ENCODE results near the gene FKBP10. TPM values are rescaled to one million over a fixed set of nuclear protein-coding genes. Genes with fewer than 3 reads are reported as not detected.

FKBP10 gene
- total and polyA plus RNA-seq, 9 of the 15 experiments (the other 6 are each of a cell fraction or from before 2014, with no cell fraction given): 0.03 to 3.0 (median 1.4) TPM; not detected in 1

DNA sequence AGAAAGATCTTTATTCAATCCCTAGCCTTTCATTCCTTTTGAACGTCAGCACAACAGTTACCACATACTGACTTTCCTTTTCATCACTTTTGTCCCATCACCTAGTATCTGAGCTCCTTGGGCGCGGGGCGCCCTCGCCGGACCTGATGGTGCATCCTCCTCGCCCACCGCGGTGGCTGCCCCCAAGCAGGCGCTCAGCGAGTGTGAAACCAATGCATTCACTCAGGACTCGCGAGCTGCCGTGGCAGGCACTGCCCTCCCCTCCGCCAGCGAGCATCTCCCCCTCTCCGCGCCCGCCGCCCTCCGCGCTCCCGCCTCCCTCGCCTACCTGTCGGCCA is 51.7 kb downstream of the FKBP10 start:
- ChIA-PET CTCF (ENCODE audit: low intra/inter-chr PET ratio) (no interaction called here), POLR2A (interaction anchor here (0.6 to 2.3 kb wide), 14 partner anchors 9 to 153 kb away, joined by 3 to 10 read pairs (median 4); partner anchors contain the start of genes GAST and JUP)
- in situ Hi-C loops (cut with MboI): no loop called here
- H3K9me3 ChIP-seq (replicated peaks; ENCODE audit: control insufficient read depth, insufficient read depth, low read depth, low read length): no peaks in the 10 kb centered on the region
- FAIRE-seq (peak; percentile 32), DNase-seq (ENCODE audit: extremely low read depth in 1 of 4, low spot score in 3 of 4) (peak in 1 of 4 experiments; percentile 59), ATAC-seq (peak; percentile 59)
- intact Hi-C loops (cut with micrococcal nuclease): loop anchor here (2.0 kb wide), 1 partner anchor 78 kb away; the partner anchor contains the start of gene JUP
- peak overlapping the region; percentile 91 to 99 for H3K9ac ChIP-seq (ENCODE audit: insufficient read depth in 1 of 2, low read depth in 2 of 2, low read length in 2 of 2)
- peaks cover 26% of the 10 kb centered on the region for H3K36me3 ChIP-seq (ENCODE audit: control insufficient read depth, insufficient read depth, low read length)
- WGBS (ENCODE audit: insufficient coverage, low coverage, missing lambda C conversion rate): under 1% methylated on average over 14 of the region's 25 CpGs
- H3K27me3 ChIP-seq (ENCODE audit: control insufficient read depth in 2 of 2, insufficient read depth in 2 of 2, low read length in 2 of 2): no peaks in the 10 kb centered on the region
- peak overlapping the region; percentile 79 for H3K4me2 ChIP-seq (ENCODE audit: insufficient read depth, low read length)
- no peaks in the 10 kb centered on the region for H3K9me1 ChIP-seq (ENCODE audit: control insufficient read depth, insufficient read depth, low read length)
- no TSS peak for BruUV-seq (replicated peaks)
- H4K20me1 ChIP-seq (replicated peaks; ENCODE audit: control insufficient read depth, insufficient read depth, low read length): peaks cover 25% of the 10 kb centered on the region; the same call in 1 of the 2 replicates
- H3K4me3 ChIP-seq: peak overlapping the region; percentile 96
- H2AFZ ChIP-seq (ENCODE audit: low read depth, low read length): peak overlapping the region; percentile 93
- H3K27ac ChIP-seq (ENCODE audit: extremely low read depth, low read depth, low read length): peak overlapping the region; percentile 81; the same call in 1 of the 3 replicates
- H3K79me2 ChIP-seq (ENCODE audit: control insufficient read depth, insufficient read depth, low read length): peaks cover 50% of the 10 kb centered on the region
- H3K4me1 ChIP-seq (replicated peaks in 1 of 2; ENCODE audit: control insufficient read depth in 2 of 2, insufficient read depth in 2 of 2, low read length in 2 of 2): peaks cover 15 to 25% of the 10 kb centered on the region in 2 experiments
- TF ChIP-seq ZNF785 (CRISPR knock-in tag; IDR thresholded peaks at IDR 0.05) (no peak), SETDB1 (IDR thresholded peaks at IDR 0.05; ENCODE audit: low read length) (no peak), ZBTB7A (IDR thresholded peaks at IDR 0.05; ENCODE audit: borderline replicate concordance, control insufficient read depth, low read depth, low read length) (0 out of 2 replicates have a peak, but pooled peaks have one; percentile 1), ZNF12 (CRISPR knock-in tag; IDR thresholded peaks at IDR 0.05) (no peak), PCBP1 (IDR thresholded peaks at IDR 0.05; ENCODE audit: low read depth, low read length, poor library complexity, severe bottlenecking) (peak; percentile 56)
- TF ChIP-seq, protein P1, sequence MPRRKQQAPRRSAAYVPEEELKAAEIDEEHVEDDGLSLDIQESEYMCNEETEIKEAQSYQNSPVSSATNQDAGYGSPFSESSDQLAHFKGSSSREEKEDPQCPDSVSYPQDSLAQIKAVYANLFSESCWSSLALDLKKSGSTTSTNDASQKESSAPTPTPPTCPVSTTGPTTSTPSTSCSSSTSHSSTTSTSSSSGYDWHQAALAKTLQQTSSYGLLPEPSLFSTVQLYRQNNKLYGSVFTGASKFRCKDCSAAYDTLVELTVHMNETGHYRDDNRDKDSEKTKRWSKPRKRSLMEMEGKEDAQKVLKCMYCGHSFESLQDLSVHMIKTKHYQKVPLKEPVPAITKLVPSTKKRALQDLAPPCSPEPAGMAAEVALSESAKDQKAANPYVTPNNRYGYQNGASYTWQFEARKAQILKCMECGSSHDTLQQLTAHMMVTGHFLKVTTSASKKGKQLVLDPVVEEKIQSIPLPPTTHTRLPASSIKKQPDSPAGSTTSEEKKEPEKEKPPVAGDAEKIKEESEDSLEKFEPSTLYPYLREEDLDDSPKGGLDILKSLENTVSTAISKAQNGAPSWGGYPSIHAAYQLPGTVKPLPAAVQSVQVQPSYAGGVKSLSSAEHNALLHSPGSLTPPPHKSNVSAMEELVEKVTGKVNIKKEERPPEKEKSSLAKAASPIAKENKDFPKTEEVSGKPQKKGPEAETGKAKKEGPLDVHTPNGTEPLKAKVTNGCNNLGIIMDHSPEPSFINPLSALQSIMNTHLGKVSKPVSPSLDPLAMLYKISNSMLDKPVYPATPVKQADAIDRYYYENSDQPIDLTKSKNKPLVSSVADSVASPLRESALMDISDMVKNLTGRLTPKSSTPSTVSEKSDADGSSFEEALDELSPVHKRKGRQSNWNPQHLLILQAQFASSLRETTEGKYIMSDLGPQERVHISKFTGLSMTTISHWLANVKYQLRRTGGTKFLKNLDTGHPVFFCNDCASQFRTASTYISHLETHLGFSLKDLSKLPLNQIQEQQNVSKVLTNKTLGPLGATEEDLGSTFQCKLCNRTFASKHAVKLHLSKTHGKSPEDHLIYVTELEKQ (CRISPR knock-in tag; IDR thresholded peaks at IDR 0.05): no peak
- TF ChIP-seq, protein P2, sequence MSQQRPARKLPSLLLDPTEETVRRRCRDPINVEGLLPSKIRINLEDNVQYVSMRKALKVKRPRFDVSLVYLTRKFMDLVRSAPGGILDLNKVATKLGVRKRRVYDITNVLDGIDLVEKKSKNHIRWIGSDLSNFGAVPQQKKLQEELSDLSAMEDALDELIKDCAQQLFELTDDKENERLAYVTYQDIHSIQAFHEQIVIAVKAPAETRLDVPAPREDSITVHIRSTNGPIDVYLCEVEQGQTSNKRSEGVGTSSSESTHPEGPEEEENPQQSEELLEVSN (IDR thresholded peaks at IDR 0.05; ENCODE audit: borderline replicate concordance in 1 of 2, extremely low read depth in 1 of 2, insufficient read depth in 1 of 2, insufficient read length in 1 of 2, low read depth in 1 of 2, low read length in 1 of 2, poor library complexity in 1 of 2, severe bottlenecking in 1 of 2): peak in 1 of 2 experiments; percentile 76
- TF ChIP-seq, protein P3, sequence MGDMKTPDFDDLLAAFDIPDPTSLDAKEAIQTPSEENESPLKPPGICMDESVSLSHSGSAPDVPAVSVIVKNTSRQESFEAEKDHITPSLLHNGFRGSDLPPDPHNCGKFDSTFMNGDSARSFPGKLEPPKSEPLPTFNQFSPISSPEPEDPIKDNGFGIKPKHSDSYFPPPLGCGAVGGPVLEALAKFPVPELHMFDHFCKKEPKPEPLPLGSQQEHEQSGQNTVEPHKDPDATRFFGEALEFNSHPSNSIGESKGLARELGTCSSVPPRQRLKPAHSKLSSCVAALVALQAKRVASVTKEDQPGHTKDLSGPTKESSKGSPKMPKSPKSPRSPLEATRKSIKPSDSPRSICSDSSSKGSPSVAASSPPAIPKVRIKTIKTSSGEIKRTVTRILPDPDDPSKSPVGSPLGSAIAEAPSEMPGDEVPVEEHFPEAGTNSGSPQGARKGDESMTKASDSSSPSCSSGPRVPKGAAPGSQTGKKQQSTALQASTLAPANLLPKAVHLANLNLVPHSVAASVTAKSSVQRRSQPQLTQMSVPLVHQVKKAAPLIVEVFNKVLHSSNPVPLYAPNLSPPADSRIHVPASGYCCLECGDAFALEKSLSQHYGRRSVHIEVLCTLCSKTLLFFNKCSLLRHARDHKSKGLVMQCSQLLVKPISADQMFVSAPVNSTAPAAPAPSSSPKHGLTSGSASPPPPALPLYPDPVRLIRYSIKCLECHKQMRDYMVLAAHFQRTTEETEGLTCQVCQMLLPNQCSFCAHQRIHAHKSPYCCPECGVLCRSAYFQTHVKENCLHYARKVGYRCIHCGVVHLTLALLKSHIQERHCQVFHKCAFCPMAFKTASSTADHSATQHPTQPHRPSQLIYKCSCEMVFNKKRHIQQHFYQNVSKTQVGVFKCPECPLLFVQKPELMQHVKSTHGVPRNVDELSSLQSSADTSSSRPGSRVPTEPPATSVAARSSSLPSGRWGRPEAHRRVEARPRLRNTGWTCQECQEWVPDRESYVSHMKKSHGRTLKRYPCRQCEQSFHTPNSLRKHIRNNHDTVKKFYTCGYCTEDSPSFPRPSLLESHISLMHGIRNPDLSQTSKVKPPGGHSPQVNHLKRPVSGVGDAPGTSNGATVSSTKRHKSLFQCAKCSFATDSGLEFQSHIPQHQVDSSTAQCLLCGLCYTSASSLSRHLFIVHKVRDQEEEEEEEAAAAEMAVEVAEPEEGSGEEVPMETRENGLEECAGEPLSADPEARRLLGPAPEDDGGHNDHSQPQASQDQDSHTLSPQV (IDR thresholded peaks at IDR 0.05): no peak

Data from K562 (cell line).